ENCODE data around the gene ATXN2.
"Not testable (repeated sequence)": the region's sequence is repeated elsewhere in the genome, so short reads cannot be mapped to it uniquely, and the experiment has no call there.

ATXN2 gene

GRCh38 chr12:111570084-111570961, 28.8 kb downstream of the ATXN2 start:
- DNase-seq: no peak

DNA sequence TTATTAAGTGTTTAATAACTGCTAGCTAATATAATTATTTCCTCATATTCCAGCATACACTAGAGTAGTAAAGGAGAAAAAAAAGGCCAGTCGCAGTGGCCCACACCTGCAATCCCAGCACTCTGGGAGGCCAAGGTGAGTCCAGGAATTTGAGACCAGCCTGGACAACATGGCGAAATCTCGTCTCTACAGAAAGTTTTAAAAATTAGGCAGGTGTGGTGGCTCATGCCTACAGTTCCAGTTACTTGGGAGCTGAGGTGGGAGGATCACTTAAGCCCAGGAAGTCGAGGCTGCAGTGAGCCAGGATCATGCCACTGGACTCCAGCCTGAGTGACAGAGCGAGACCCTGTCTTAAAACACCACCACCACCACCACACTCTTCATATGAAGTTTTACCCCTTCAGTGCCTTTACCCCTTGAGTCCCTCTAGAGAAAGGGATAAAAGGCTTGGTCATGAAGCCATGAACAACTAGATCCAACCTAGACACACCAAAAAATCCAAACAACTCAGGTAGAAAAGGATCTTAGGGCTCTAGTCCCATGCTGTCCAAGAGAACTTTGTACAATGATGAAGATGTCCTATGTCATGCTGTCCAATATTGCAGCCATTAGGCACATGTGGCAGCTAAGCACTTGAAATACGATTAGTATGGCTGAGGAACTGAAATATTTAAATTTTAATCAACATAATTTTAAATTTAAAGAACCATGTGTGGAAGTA, 29.6 kb downstream of the ATXN2 start:
- no peak for DNase-seq

GRCh38 chr12:111560844-111561243, 38.3 kb downstream of the ATXN2 start:
- not testable (repeated sequence) for DNase-seq

DNA sequence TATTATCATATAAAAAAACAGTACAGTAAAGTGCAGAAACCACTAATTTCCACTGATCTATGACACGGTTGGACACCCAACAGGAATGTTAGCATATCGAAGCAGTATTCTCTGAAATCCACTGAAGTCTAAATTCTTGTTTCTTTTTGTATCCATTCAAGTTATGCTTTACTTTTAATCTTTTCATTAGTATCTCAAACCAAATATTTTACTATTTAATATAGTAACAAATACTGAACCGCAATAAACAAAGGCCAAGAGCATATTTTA, 41.1 kb downstream of the ATXN2 start:
- DNase-seq: no peak

DNA sequence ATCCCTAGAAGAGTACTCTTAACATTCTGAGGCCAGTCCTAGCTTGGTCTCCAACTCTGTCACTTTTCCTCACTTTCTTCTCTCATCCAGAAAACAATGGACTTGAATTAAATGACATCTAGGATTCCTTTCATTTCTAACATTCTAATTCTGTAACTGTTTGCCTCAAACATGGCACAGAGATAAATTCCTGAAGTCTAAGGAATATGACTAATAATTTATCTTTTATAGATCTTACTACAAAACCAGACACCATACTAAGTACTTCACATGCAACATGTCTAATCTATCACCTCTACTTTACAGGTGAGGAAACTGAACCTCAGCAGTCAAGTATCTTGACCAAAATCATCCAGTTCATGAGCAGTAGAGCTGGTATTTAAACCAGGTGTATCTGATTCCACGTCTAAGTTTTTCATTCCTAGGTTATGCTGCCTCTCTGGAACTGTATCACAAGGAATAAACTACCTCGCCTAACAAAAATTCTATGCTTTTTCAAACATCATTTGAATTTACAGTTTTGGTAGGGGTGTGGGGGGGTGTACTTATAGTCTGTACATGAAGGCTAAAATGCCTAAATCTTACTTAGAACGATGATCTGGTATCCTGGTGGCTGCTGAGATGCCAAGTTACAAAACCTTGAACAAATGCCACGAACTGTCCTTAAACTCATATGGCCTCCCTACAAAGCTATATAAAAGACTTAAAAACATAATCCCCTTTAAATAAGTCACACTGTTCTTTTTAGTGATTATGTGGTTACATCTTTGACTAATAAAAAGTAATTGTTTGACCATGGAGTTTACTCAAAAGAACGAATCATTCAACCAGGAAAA, 41.6 kb downstream of the ATXN2 start:
- DNase-seq: no peak

DNA sequence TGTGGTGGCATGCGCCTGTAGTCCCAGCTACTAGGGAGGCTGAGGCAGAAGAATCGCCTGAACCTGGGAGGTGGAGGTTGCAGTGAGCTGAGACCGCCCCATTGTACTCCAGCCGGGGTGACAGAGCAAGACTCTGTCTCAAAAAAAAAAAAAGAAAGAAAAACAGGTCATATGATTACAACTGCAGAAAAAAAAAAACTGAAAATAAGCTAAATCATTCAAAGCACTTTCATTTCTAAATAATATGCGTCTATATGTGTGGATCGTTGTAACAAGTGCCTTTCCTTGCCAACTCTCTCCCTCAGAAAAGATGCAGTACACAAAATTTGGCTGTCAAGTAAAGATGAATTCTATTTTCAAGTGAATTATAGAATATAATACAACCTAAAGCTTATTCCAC, 42.4 kb downstream of the ATXN2 start:
- DNase-seq: no peak

GRCh38 chr12:111555313-111555712, 43.8 kb downstream of the ATXN2 start:
- not testable (repeated sequence) for DNase-seq

- DNase-seq: no peak
These were observed 52.2 kb downstream of the ATXN2 start for GRCh38 chr12:111546758-111547383.

GRCh38 chr12:111546171-111546570, 52.9 kb downstream of the ATXN2 start:
- no peak for DNase-seq

- DNase-seq: no peak
These were observed 55.1 kb downstream of the ATXN2 start for GRCh38 chr12:111544032-111544431.

- no peak for DNase-seq
These were observed 66.4 kb downstream of the ATXN2 start for GRCh38 chr12:111532751-111533150.

- peak; percentile 48 to 54 for DNase-seq
These were observed 69.4 kb downstream of the ATXN2 start for GRCh38 chr12:111529424-111530368.

DNA sequence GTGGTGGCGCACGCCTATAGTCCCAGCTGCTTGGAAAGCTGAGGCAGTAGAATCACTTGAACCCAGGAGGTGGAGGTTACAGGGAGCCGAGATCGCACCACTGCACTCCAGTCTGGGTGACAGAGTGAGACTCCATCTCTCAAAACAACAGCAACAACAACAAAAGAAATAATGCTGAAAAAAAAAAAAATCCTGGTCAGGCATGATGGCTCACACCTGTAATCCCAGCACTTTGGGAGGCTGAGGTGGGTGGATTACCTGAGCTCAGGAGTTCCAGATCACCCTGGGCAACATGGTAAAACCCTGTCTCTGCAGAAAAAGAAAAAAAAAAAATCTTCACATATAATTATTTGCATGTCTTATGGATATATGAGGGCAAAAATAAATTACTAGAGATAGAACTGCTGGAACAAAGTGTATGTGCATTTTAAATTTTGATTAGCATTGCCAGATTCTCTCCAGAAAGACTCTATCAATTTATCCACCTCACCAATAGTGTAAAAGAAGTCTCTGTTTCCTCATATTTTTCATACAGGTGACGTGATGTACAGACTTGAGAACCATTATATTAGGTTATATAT, 75.4 kb downstream of the ATXN2 start:
- no peak for DNase-seq

DNA sequence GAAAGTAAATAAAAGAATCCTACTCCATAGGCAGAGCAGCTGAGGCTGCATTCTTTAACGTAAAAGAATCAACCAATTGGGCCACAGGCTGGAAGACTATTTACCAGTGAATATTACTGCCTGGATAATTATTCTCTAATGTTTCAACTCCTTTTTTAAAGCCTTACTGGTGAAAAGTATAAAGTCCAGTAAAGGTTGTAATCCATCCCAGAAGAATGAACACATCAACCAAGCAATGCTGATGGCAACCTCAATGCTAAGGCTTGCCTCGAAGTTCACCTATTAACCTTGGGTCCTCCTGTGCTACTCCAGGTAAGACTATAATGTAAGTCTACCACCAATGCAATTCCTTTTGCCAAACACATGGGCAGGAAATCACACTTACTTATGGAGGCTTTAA, 77.3 kb downstream of the ATXN2 start:
- no peak for DNase-seq

- no peak for DNase-seq
These were observed 79.2 kb downstream of the ATXN2 start for GRCh38 chr12:111519937-111520336.

- DNase-seq: no peak
These were observed 80.0 kb downstream of the ATXN2 start for GRCh38 chr12:111519083-111519482.

GRCh38 chr12:111507719-111508118, 91.4 kb downstream of the ATXN2 start:
- not testable (repeated sequence) for DNase-seq

DNA sequence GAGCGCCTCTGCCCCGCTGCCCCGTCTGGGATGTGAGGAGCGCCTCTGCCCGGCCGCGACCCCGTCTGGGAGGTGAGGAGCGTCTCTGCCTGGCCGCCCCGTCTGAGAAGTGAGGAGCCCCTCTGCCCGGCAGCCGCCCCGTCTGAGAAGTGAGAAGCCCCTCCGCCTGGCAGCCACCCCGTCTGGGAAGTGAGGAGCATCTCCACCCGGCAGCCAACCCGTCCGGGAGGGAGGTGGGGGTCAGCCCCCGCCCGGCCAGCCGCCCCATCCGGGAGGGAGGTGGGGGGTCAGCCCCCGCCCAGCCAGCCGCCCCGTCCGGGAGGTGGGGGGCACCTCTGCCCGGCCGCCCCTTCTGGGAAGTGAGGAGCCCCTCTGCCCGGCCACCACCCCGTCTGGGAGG, 91.9 kb downstream of the ATXN2 start:
- DNase-seq: not testable (repeated sequence)

- DNase-seq: no peak
These were observed 92.9 kb downstream of the ATXN2 start for GRCh38 chr12:111506260-111506659.

DNA sequence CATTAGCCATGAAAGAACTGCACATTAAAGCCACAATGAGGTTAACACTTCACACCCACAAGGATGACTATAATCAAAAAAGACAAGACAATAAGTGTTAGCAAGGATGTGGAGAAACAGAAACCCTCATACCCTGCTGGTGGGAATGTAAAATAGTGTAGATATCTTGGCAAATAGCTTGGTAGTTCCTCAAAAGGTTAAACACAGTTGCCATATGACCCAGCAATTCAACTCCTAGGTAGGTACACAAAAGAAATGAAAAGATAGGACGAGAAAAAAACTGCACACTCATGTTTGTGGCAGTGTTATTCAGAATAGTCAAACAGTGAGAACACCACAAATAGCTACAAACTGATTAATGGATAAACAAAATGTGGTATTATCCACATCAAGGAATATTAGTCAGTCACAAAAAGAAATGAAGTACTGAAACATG, 93.5 kb downstream of the ATXN2 start:
- no peak for DNase-seq

- no peak for DNase-seq
These were observed 96.0 kb downstream of the ATXN2 start for GRCh38 chr12:111503116-111503515.

Measured in AML-193 (cell line).